Measurements from ENCODE around the gene RND2.

GRCh38 chr17:43051969-43052368 is 26.9 kb downstream of the RND2 start:
- TF ChIP-seq CTCF (IDR thresholded peaks at IDR 0.05; ENCODE audit: low read length): no peak
- no peak for TF ChIP-seq EZH2 (optimal IDR thresholded peaks at IDR 0.05; ENCODE audit: low read depth, low read length)
- no peak for TF ChIP-seq EZH2phosphoT487 (IDR thresholded peaks at IDR 0.05; ENCODE audit: low read length)
